ENCODE results near the gene CYP2F1. TPM values are rescaled to one million over a fixed set of nuclear protein-coding genes. Genes with fewer than 3 reads are reported as not detected.

The CYP2F1 gene
- total and polyA plus RNA-seq, 2 of the 13 experiments (the other 11 are each of a cell fraction or from before 2014, with no cell fraction given) = not detected

GRCh38 chr19:41175801-41176777 lies 61.9 kb downstream of the CYP2F1 start (continued):
- TF ChIP-seq FOSL2 (CRISPR knock-in tag; IDR thresholded peaks at IDR 0.05) = peak; percentile 96
- no peak for TF ChIP-seq PAF1 (CRISPR knock-in tag; IDR thresholded peaks at IDR 0.05)
- no peak for TF ChIP-seq ZNF282 (IDR thresholded peaks at IDR 0.05; ENCODE audit: partially characterized antibody)
- no peak for TF ChIP-seq SMAD1 (CRISPR knock-in tag; IDR thresholded peaks at IDR 0.05; ENCODE audit: borderline replicate concordance, low read depth)
- TF ChIP-seq U2AF1 (optimal IDR thresholded peaks at IDR 0.05; ENCODE audit: low read depth, low read length) = no peak
- no peak for TF ChIP-seq ZNF773 (CRISPR knock-in tag; IDR thresholded peaks at IDR 0.05; ENCODE audit: borderline replicate concordance)
- TF ChIP-seq HIC2 (CRISPR knock-in tag; IDR thresholded peaks at IDR 0.05; ENCODE audit: low read depth) = 0 out of 2 replicates have a peak, but pooled peaks have one; percentile 22
- TF ChIP-seq ZBTB40 (IDR thresholded peaks at IDR 0.05) = no peak
- no peak for TF ChIP-seq ZBTB40 (CRISPR knock-in tag; IDR thresholded peaks at IDR 0.05)
- TF ChIP-seq RORA (CRISPR knock-in tag; IDR thresholded peaks at IDR 0.05) = no peak
- TF ChIP-seq ATF4 (CRISPR knock-in tag; IDR thresholded peaks at IDR 0.05) = 0 out of 4 replicates have a peak, but pooled peaks of 1 of the 2 experiments have one; percentile 12
- TF ChIP-seq TEAD2 (CRISPR knock-in tag; IDR thresholded peaks at IDR 0.05) = no peak
- no peak for TF ChIP-seq MZF1 (CRISPR knock-in tag; IDR thresholded peaks at IDR 0.05; ENCODE audit: borderline replicate concordance)
- no peak for TF ChIP-seq ZNF20 (CRISPR knock-in tag; IDR thresholded peaks at IDR 0.05)
- no peak for TF ChIP-seq BCL3 (CRISPR knock-in tag; IDR thresholded peaks at IDR 0.05)

All from HepG2 (cell line).